GM20000 (cell line): ENCODE measurements around the gene PPFIA1.
"Not testable (repeated sequence)": the region's sequence is repeated elsewhere in the genome, so short reads cannot be mapped to it uniquely, and the experiment has no call there.

Experiments used
- DNase-seq: peaks from one replicate; pipeline ENCODE4 v3.0.0; 2012; ENCODE audit warnings: low spot score
- CTCF ChIP-seq: IDR thresholded peaks from 2 replicates; pipeline ENCODE4 v1.5.1; 2012; ENCODE audit warnings: mild to moderate bottlenecking, control low read depth; ENCODE audit errors: extremely low read depth, missing control alignments

Gene PPFIA1

GRCh38 chr11:70405679-70406395, 135.3 kb downstream of the PPFIA1 start:
- DNase-seq, result no peak
- TF ChIP-seq CTCF, result no peak

DNA sequence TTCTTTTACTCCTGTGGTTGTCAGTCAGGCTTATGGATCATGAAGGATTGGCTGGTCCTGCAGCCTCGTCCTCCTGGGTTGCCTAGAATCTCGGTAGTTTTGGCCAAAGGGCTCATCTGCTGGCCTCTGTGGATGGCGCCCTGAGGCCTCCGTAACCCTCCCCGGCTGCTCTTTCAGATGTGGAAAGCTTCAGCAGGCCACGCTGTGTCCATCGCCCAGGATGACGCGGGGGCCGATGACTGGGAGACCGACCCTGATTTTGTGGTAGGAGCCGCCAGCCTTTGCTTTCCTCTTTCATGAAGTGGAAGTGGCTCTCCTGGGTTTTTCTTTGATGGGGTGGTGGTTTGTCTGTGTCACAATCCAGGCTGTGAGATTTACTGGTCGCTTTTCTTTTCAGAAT, 136.6 kb downstream of the PPFIA1 start:
- no peak for TF ChIP-seq CTCF

DNA sequence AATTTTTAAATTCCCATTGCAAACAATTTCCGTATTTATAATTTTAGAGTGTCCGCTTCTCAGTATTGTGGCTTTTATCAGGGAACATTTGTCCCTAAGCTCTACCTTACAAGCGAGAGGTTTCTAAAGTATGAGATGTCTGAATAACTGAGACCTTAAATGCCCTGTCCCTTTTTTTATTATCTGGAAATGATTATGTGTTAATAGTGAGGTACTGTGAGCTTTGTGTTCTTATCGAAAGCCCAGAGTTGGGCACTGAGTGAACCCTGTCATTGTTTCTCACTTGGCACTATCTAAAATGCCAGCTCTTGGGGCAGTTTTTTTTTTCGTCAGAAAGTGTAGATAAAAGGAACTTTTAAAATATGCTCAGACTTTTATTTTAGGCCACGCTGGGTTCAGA, 137.3 kb downstream of the PPFIA1 start:
- DNase-seq, result no peak
- TF ChIP-seq CTCF, result no peak

More for the DNA sequence above, 136.6 kb downstream of the PPFIA1 start:
- DNase-seq, result no peak

- DNase-seq, result not testable (repeated sequence)
Measured at GRCh38 chr11:70408326-70408725, 137.8 kb downstream of the PPFIA1 start.

DNA sequence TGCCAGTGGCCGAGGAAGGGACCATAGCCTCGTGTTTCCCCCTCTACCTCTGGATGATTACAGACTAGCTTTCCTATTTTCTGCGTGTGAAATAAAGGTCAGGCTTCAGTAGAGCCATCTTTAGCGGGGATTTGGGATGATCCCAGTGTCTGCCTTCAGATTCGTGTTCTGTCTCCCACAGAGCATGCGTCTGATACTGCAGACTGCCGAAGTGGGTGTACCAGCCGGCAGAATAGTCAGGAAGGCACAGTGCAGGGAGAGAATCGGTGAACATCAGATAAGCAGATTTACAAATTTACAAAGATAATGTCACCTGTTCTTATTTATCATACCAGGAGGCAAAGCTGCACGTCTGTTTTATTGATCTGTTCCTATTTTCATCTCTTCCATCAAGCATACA, 138.9 kb downstream of the PPFIA1 start:
- DNase-seq, result no peak
- no peak for TF ChIP-seq CTCF

DNA sequence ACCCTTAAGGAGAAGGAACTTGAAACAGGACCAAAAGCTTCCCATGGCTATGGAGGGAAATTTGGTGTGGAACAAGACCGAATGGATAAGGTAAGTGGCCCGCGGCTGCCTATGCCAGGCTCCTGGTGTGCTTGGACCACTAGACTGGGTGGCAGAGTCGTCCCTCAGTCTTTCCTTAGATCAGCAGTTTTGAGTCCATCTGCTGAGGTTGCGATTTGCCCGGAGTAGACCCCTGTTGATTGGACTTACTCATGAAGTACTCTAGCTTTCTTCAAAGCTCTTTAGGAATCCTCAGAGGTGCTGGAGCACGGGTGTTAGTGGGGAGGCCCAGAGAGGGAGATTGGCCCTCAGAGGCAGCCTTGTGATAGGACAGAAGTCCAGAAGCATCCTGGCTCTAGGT, 139.4 kb downstream of the PPFIA1 start:
- no peak for TF ChIP-seq CTCF

DNA sequence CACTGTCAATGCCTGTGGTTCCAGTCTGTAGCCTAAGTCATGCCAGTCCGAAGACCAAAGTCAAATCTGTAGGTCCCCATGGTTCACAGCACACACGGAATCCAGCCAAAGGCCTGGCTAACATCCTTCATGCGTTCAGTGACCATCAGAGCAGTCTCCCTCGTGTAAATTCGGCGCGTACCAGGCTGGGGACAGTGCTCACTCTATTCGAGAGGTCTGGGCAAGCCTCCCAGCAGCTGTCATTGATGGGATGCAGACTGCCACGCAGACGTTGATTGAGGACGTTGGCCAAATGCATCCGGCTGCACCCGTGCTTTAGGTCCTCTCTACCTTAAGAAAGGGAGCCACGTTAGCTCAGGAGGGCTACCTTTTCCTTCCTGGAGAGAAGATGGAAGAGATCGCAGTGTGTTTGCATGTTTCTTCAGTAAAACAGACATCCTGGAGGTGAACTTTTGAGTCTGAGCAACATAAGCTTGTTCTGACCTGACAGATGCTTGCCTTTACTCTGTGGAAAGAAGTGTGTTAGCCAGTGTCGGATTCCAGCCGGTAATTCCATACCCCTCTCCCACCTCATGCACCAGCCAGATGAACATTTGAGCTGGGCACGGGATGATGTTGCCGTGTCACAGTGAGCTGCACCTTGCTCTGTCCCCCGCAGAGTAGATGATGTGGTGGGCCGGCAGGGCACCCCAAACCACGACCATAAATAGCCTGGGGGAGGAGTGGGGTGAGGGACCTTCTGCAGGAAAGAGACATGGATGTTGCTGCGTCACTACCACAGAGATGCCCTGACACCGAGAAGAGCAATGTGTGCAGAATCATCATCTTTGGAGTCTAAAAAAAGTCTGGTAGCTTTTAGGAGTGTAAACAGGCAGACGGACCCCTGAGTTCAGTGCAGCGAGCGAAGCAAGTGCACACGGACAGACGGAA, 140.1 kb downstream of the PPFIA1 start:
- DNase-seq, result no peak
- TF ChIP-seq CTCF, result no peak

More for the DNA sequence above, 139.4 kb downstream of the PPFIA1 start:
- DNase-seq, result no peak
